Effector memory CD4-positive, alpha-beta T cell (primary cell): Measurements from ENCODE around the gene NPAS3.

Experiments
- DNase-seq, 3 donors: peaks; one replicate each; pipeline ENCODE4 v3.0.0-alpha.2; 2020
- H3K27ac ChIP-seq: 2 replicates; pipeline ENCODE4 v1.7.0; 2013; ENCODE audit warnings: mild to moderate bottlenecking, low read length, moderate library complexity; ENCODE audit not compliant: insufficient read depth, poor library complexity, severe bottlenecking
- H3K27me3 ChIP-seq: replicated peaks from 2 replicates; pipeline ENCODE4 v1.7.0; 2013; ENCODE audit warnings: mild to moderate bottlenecking, low read length; ENCODE audit not compliant: insufficient read depth, control insufficient read depth, poor library complexity, severe bottlenecking
- H3K36me3 ChIP-seq: 2 replicates; pipeline ENCODE4 v1.7.0; 2013; ENCODE audit warnings: mild to moderate bottlenecking, low read length, moderate library complexity; ENCODE audit not compliant: control insufficient read depth, insufficient read depth
- H3K4me1 ChIP-seq: 2 replicates; pipeline ENCODE4 v1.7.0; 2013; ENCODE audit warnings: low read length, mild to moderate bottlenecking; ENCODE audit not compliant: control insufficient read depth, insufficient read depth, poor library complexity, severe bottlenecking
- H3K4me3 ChIP-seq: 2 replicates; pipeline ENCODE4 v1.7.0; 2013; ENCODE audit warnings: low read length, low read depth, mild to moderate bottlenecking; ENCODE audit not compliant: insufficient read depth, poor library complexity, severe bottlenecking
- H3K9me3 ChIP-seq: 2 replicates; pipeline ENCODE4 v1.7.0; 2013; ENCODE audit warnings: mild to moderate bottlenecking, low read length, moderate library complexity; ENCODE audit not compliant: control insufficient read depth

Gene NPAS3

GRCh38 chr14:33720284-33720787, 781.7 kb downstream of the NPAS3 start:
- no peak for DNase-seq
- Histone ChIP-seq H3K27ac (no peak overlapping the region), H3K27me3 (no peaks in the 10 kb centered on the region), H3K36me3 (no peaks in the 10 kb centered on the region), H3K4me3 (no peak overlapping the region), H3K9me3 (no peaks in the 10 kb centered on the region), H3K4me1 (no peaks in the 10 kb centered on the region)

DNA sequence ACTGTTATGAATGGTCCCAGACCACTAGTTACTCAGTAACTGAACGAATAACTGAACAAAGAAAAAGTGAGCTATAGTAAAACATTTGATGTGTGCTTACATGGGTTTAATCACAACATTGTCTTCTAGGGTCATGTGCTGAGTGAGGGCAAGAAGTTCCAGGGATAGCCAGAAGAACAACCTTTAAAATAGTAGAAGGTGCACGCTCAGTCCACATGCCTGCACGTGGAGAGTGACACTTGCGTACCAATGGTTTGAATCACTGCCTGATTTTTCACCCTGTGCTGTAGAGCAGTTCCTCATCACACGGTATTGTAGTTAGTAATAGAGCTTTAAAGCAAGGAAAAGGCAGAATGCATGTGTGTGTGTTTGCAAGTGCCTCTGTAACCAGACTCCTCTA, 788.0 kb downstream of the NPAS3 start:
- H3K4me3 ChIP-seq: no peak overlapping the region
- no peaks in the 10 kb centered on the region for H3K9me3 ChIP-seq
- no peaks in the 10 kb centered on the region for H3K4me1 ChIP-seq
- no peak overlapping the region for H3K27ac ChIP-seq
- no peaks in the 10 kb centered on the region for H3K27me3 ChIP-seq
- no peaks in the 10 kb centered on the region for H3K36me3 ChIP-seq
- no peak for DNase-seq

GRCh38 chr14:33727606-33728005, 788.9 kb downstream of the NPAS3 start:
- Histone ChIP-seq H3K9me3 (no peaks in the 10 kb centered on the region), H3K27ac (no peak overlapping the region), H3K4me1 (no peaks in the 10 kb centered on the region), H3K4me3 (no peak overlapping the region), H3K27me3 (no peaks in the 10 kb centered on the region), H3K36me3 (no peaks in the 10 kb centered on the region)
- DNase-seq: no peak

DNA sequence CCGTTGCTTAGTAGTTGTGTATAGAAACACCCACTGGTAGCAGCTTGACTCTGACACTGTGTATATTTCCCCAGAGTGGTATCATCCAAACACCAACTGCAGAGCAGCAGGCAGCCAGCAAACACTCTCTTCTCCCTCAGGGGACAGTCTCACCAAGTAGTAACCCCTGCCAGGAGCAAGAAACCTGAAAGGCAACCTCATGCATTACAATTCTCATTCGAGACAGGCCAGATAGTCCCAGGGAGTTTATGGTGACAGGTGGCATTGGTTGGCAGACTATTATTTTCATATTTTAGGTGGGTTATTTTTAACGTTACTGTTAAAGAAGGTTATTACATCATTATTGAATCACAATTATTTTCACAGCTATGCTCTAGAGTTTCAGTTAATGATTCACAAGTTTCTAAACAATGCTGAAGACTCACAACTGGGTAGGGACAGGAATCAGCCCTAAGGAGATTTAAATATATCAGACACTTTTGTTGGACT, 789.4 kb downstream of the NPAS3 start:
- Histone ChIP-seq H3K27me3 (no peaks in the 10 kb centered on the region), H3K4me3 (no peak overlapping the region), H3K9me3 (no peaks in the 10 kb centered on the region), H3K27ac (no peak overlapping the region), H3K36me3 (no peaks in the 10 kb centered on the region), H3K4me1 (no peaks in the 10 kb centered on the region)
- DNase-seq: no peak

DNA sequence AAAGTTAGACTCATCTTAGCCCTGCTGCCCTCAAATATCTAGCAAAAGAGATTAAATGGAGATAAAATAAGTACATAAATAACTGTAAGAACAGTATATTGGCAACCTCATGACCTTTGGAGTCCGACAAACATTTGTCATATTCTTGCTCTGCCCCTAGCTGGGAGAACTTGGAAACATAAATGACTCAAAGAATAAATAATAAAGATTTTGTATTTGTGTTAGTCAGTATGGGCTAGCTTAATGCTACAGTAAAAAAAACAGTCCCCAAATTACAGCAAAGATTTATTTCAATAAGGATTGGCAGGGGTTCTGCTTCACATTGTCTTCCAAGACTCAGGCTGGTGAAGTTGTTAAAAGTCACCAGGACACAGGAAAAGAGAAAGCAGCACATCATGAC, 791.5 kb downstream of the NPAS3 start:
- no peak for DNase-seq
- H3K27me3 ChIP-seq: no peaks in the 10 kb centered on the region

DNA sequence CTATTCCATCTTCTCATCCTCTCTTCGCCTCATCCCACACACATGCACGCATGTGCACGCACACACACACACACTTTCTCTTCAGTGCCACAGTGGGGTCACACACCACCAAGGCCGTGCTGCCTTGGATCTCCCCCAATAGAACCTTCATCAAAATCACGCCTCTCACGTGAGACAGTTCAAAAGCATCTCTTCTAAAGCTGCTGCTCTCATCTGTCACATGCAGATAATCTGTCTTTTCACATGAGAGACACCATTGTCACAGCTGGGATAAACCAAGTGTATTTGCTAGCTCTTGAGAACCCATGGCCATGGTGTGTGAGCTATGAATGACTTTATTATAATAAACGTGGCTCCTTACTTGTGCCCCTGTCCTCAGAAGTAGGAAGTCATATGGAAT, 793.5 kb downstream of the NPAS3 start:
- Histone ChIP-seq H3K4me3 (no peak overlapping the region), H3K36me3 (no peaks in the 10 kb centered on the region), H3K9me3 (no peaks in the 10 kb centered on the region), H3K27me3 (no peaks in the 10 kb centered on the region), H3K4me1 (no peaks in the 10 kb centered on the region), H3K27ac (no peak overlapping the region)
- DNase-seq: no peak

More for the DNA sequence above, 791.5 kb downstream of the NPAS3 start:
- Histone ChIP-seq H3K9me3 (no peaks in the 10 kb centered on the region), H3K27ac (no peak overlapping the region), H3K4me3 (no peak overlapping the region), H3K4me1 (no peaks in the 10 kb centered on the region), H3K36me3 (no peaks in the 10 kb centered on the region)

GRCh38 chr14:33733310-33733709, 794.6 kb downstream of the NPAS3 start:
- H3K9me3 ChIP-seq: no peaks in the 10 kb centered on the region
- H3K27me3 ChIP-seq: no peaks in the 10 kb centered on the region
- no peak for DNase-seq

DNA sequence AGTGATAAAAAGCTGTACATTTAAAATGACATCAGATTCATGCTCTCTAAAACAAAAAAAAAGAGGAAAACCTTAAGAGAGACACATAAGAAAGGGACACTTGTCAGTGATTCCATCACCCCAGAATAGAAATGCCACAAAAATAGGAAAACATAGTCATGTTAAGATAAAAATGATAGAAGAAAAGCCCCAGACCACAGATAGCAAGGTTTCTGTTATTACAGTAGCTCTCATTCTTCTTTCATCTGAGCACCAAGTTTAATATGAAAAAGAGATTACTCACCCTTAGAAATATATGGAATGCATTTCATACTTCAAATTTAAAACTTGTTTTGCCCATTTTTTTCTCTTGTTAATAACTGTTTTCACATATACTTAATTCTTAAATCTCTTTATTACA, 795.0 kb downstream of the NPAS3 start:
- no peak for DNase-seq
- Histone ChIP-seq H3K27me3 (no peaks in the 10 kb centered on the region), H3K36me3 (no peaks in the 10 kb centered on the region), H3K9me3 (no peaks in the 10 kb centered on the region), H3K27ac (no peak overlapping the region), H3K4me3 (no peak overlapping the region), H3K4me1 (no peaks in the 10 kb centered on the region)

More at GRCh38 chr14:33733310-33733709, 794.6 kb downstream of the NPAS3 start:
- H3K4me1 ChIP-seq: no peaks in the 10 kb centered on the region
- no peak overlapping the region for H3K27ac ChIP-seq
- no peak overlapping the region for H3K4me3 ChIP-seq
- no peaks in the 10 kb centered on the region for H3K36me3 ChIP-seq

GRCh38 chr14:33734387-33734786, 795.7 kb downstream of the NPAS3 start:
- Histone ChIP-seq H3K4me1 (no peaks in the 10 kb centered on the region), H3K9me3 (no peaks in the 10 kb centered on the region), H3K27ac (no peak overlapping the region), H3K4me3 (no peak overlapping the region), H3K27me3 (no peaks in the 10 kb centered on the region), H3K36me3 (no peaks in the 10 kb centered on the region)
- DNase-seq: no peak

GRCh38 chr14:33736299-33736825, 797.7 kb downstream of the NPAS3 start:
- Histone ChIP-seq H3K27ac (no peak overlapping the region), H3K9me3 (no peaks in the 10 kb centered on the region), H3K36me3 (no peaks in the 10 kb centered on the region), H3K27me3 (no peaks in the 10 kb centered on the region), H3K4me3 (no peak overlapping the region), H3K4me1 (no peaks in the 10 kb centered on the region)
- no peak for DNase-seq
